OCI-LY7 (cell line): ENCODE data around the gene PTPRM. TPM values are rescaled to one million over a fixed set of nuclear protein-coding genes. Genes with fewer than 3 reads are reported as not detected.

Experiments used
- BruUV-seq: library from RNA; stranded (reverse); fragments of 400-500 nt; replicated peaks from 2 replicates; lab custom pipeline; 2021; lab: Mats Ljungman, UMichigan
- CTCF ChIA-PET: fragments of 300-600 bp; sonication (Branson Sonifier 250); formaldehyde crosslinking; loops from one replicate; lab custom pipeline; 2022; ENCODE audit warnings: antibody characterized with exemption; ENCODE audit not compliant: unreplicated experiment; lab: Charles Lee
- POLR2A ChIA-PET: fragments of 300-600 bp; sonication (Branson Sonifier 250); formaldehyde crosslinking; loops from one replicate; lab custom pipeline; 2022; ENCODE audit warnings: antibody characterized with exemption; lab: Charles Lee
- DNase-seq: peaks from one replicate; pipeline ENCODE4 v3.0.0-alpha.2; 2015; ENCODE audit warnings: low spot score
- H2AFZ ChIP-seq: fragments of 200-600 bp; sonication (generic), shearing (Covaris generic); 2 replicates; pipeline ENCODE4 v1.6.1; 2014; ENCODE audit warnings: mild to moderate bottlenecking, antibody characterized with exemption, low read length, moderate library complexity
- H3K27ac ChIP-seq: fragments of 200-600 bp; sonication (generic); 2 replicates; pipeline ENCODE4 v1.5.1; 2014; ENCODE audit warnings: mixed run types, low read depth, mild to moderate bottlenecking, moderate library complexity, low read length, inconsistent platforms; ENCODE audit not compliant: poor library complexity, severe bottlenecking
- H3K36me3 ChIP-seq: fragments of 200-600 bp; sonication (generic); 2 replicates; pipeline ENCODE4 v1.6.1; 2014; ENCODE audit warnings: mild to moderate bottlenecking, antibody characterized with exemption, low read length, moderate library complexity, mixed read lengths; ENCODE audit not compliant: insufficient read depth
- H3K4me1 ChIP-seq: fragments of 200-600 bp; sonication (generic); 2 replicates; pipeline ENCODE4 v1.5.1; 2014; ENCODE audit warnings: mild to moderate bottlenecking, low read length; ENCODE audit not compliant: insufficient read depth, poor library complexity, severe bottlenecking
- H3K4me2 ChIP-seq: fragments of 200-600 bp; sonication (generic); 2 replicates; pipeline ENCODE4 v1.6.1; 2014; ENCODE audit warnings: mild to moderate bottlenecking, low read length
- H3K4me3 ChIP-seq: fragments of 200-600 bp; sonication (generic); 2 replicates; pipeline ENCODE4 v1.5.1; 2014; ENCODE audit warnings: mild to moderate bottlenecking, low read depth, low read length; ENCODE audit not compliant: poor library complexity, severe bottlenecking
- H3K79me2 ChIP-seq: fragments of 200-600 bp; sonication (generic); 2 replicates; pipeline ENCODE4 v1.6.1; 2016; ENCODE audit warnings: low read depth, mild to moderate bottlenecking, low read length, moderate library complexity, mixed read lengths; ENCODE audit not compliant: insufficient read depth
- H3K9me2 ChIP-seq: fragments of 200-600 bp; sonication (generic); 2 replicates; pipeline ENCODE4 v1.6.1; 2016; ENCODE audit warnings: mild to moderate bottlenecking, low read length, mixed read lengths; ENCODE audit not compliant: insufficient read depth
- H3K9me3 ChIP-seq: fragments of 200-600 bp; sonication (generic); 2 replicates; pipeline ENCODE4 v1.6.1; 2014; ENCODE audit warnings: mild to moderate bottlenecking, mixed run types, low read length, mixed read lengths
- H4K20me1 ChIP-seq: fragments of 200-600 bp; sonication (generic); 2 replicates; pipeline ENCODE4 v1.6.1; 2014; ENCODE audit warnings: mild to moderate bottlenecking, antibody characterized with exemption, low read length, moderate library complexity, mixed read lengths; ENCODE audit not compliant: insufficient read depth
- EZH2phosphoT487 ChIP-seq: fragments of 200-600 bp; sonication (generic); IDR thresholded peaks from 2 replicates; pipeline ENCODE4 v1.6.1; 2018; ENCODE audit warnings: low read depth, borderline replicate concordance, mild to moderate bottlenecking, mixed run types, antibody characterized with exemption, low read length, moderate library complexity, mixed read lengths
- intact Hi-C: fragments of 100-400 bp; cut with micrococcal nuclease; formaldehyde crosslinking; loops from one replicate; pipeline ENCODE4 v1.10.0; 2022; ENCODE audit not compliant: unreplicated experiment
- total RNA-seq, 2 experiments: library from RNA; depleted of rRNA in 1 of 2; stranded (reverse); fragments of >200 nt in 1 of 2; shearing (Covaris generic) in 1 of 2; gene quantifications; 2 replicates each; pipeline ENCODE4 v1.2.3, GENCODE V29; 2014 to 2022
- TF ChIP-seq, protein P1 (sequence below): fragments of 200-600 bp; sonication (generic); conservative IDR thresholded peaks from 2 replicates; pipeline ENCODE4 v1.5.1; 2014; ENCODE audit warnings: mild to moderate bottlenecking, antibody characterized with exemption, low read length, moderate library complexity, mixed read lengths

Gene PTPRM
- total RNA-seq, 2 experiments from 2014 or later: not detected

- no peaks in the 10 kb centered on the region for H3K36me3 ChIP-seq
- no peaks in the 10 kb centered on the region for H3K9me3 ChIP-seq
- no peaks in the 10 kb centered on the region for H3K4me1 ChIP-seq
- no peak overlapping the region for H3K4me3 ChIP-seq
- H3K79me2 ChIP-seq: no peaks in the 10 kb centered on the region
- DNase-seq: no peak
- no peaks in the 10 kb centered on the region for H4K20me1 ChIP-seq
- intact Hi-C loops: no loop called here
- CTCF ChIA-PET: no interaction called here
- TF ChIP-seq EZH2phosphoT487: no peak
- TF ChIP-seq, protein P1, sequence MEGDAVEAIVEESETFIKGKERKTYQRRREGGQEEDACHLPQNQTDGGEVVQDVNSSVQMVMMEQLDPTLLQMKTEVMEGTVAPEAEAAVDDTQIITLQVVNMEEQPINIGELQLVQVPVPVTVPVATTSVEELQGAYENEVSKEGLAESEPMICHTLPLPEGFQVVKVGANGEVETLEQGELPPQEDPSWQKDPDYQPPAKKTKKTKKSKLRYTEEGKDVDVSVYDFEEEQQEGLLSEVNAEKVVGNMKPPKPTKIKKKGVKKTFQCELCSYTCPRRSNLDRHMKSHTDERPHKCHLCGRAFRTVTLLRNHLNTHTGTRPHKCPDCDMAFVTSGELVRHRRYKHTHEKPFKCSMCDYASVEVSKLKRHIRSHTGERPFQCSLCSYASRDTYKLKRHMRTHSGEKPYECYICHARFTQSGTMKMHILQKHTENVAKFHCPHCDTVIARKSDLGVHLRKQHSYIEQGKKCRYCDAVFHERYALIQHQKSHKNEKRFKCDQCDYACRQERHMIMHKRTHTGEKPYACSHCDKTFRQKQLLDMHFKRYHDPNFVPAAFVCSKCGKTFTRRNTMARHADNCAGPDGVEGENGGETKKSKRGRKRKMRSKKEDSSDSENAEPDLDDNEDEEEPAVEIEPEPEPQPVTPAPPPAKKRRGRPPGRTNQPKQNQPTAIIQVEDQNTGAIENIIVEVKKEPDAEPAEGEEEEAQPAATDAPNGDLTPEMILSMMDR: no peak
- BruUV-seq: no TSS peak
- POLR2A ChIA-PET: no interaction called here
- H3K27ac ChIP-seq: no peak overlapping the region
- no peak overlapping the region for H3K4me2 ChIP-seq
- H2AFZ ChIP-seq: no peak overlapping the region
- no peaks in the 10 kb centered on the region for H3K9me2 ChIP-seq
These were observed 329.8 kb downstream of the PTPRM start for GRCh38 chr18:7896805-7897518.

DNA sequence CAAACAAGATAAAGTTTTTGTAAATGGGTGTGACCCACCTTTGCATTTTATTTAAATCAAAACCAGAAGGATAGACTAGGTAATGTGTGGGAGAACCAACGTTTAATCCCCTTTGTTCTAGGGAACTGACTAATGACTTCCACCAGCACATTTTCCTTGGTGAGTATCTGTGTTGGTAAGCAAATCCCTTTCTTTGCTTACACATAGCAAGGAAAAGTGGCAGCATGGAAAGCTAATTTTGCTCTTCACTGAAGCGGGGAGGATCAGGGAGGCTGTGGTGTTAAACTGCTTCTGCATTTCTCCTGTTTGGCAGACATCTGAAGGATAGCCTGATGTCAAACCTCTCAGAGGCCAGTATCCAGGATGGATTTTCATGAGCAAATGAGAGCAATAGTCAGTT is 331.1 kb downstream of the PTPRM start:
- ChIA-PET POLR2A (no interaction called here), CTCF (no interaction called here)
- Histone ChIP-seq H4K20me1 (no peaks in the 10 kb centered on the region), H3K9me3 (no peaks in the 10 kb centered on the region), H3K27ac (no peak overlapping the region), H3K4me2 (no peak overlapping the region), H3K4me3 (no peak overlapping the region), H3K4me1 (no peaks in the 10 kb centered on the region), H3K9me2 (no peaks in the 10 kb centered on the region), H3K79me2 (no peaks in the 10 kb centered on the region), H3K36me3 (no peaks in the 10 kb centered on the region), H2AFZ (no peak overlapping the region)
- no TSS peak for BruUV-seq
- no peak for DNase-seq
- TF ChIP-seq, protein P1: no peak
- no peak for TF ChIP-seq EZH2phosphoT487
- intact Hi-C loops: no loop called here

GRCh38 chr18:7899078-7899477 is 332.0 kb downstream of the PTPRM start:
- Histone ChIP-seq H2AFZ (no peak overlapping the region), H3K9me3 (no peaks in the 10 kb centered on the region), H3K4me2 (no peak overlapping the region), H3K4me1 (no peaks in the 10 kb centered on the region), H3K27ac (no peak overlapping the region), H4K20me1 (no peaks in the 10 kb centered on the region), H3K36me3 (no peaks in the 10 kb centered on the region), H3K9me2 (no peaks in the 10 kb centered on the region), H3K79me2 (no peaks in the 10 kb centered on the region), H3K4me3 (no peak overlapping the region)
- no peak for TF ChIP-seq EZH2phosphoT487
- TF ChIP-seq, protein P1: no peak
- ChIA-PET POLR2A (interaction anchor here (0.7 to 0.8 kb wide), 2 partner anchors 17 to 376 kb away, joined by 3 to 4 read pairs; no protein-coding TSS in a partner anchor), CTCF (no interaction called here)
- no TSS peak for BruUV-seq
- no peak for DNase-seq
- intact Hi-C loops: no loop called here
